Lower lobe of right lung (tissue), 2 donors: ENCODE data around the gene RACK1. TPM values are rescaled to one million over a fixed set of nuclear protein-coding genes. Genes with fewer than 3 reads are reported as not detected.
"Not testable (repeated sequence)": the region's sequence is repeated elsewhere in the genome, so short reads cannot be mapped to it uniquely, and the experiment has no call there.

Experiments used
- ATAC-seq, 2 donors: fragments of 200-7000 bp; cut with Tn5 transposase; one replicate each; pipeline ENCODE4 v1.9.1; 2020 to 2022; ENCODE audit warnings: mild to moderate bottlenecking in 2 of 2, moderate library complexity in 2 of 2
- DNase-seq: peaks from one replicate; pipeline ENCODE4 v3.0.0-alpha.2; 2020
- H3K27ac ChIP-seq: fragments of 200-600 bp; one replicate; pipeline ENCODE4 v1.8.0; 2022
- H3K27me3 ChIP-seq: fragments of 200-600 bp; one replicate; pipeline ENCODE4 v1.8.0; 2022; ENCODE audit warnings: low read depth
- H3K36me3 ChIP-seq: fragments of 200-600 bp; one replicate; pipeline ENCODE4 v1.8.0; 2022; ENCODE audit warnings: mild to moderate bottlenecking
- H3K4me1 ChIP-seq: fragments of 200-600 bp; one replicate; pipeline ENCODE4 v1.8.0; 2022
- H3K4me3 ChIP-seq: fragments of 200-600 bp; one replicate; pipeline ENCODE4 v1.8.0; 2022; ENCODE audit warnings: mild to moderate bottlenecking
- H3K9me3 ChIP-seq: fragments of 200-600 bp; one replicate; pipeline ENCODE4 v1.8.0; 2022
- CTCF ChIP-seq: fragments of 200-600 bp; IDR thresholded peaks from one replicate; pipeline ENCODE4 v1.8.0; 2022; ENCODE audit warnings: antibody characterized with exemption, mild to moderate bottlenecking
- intact Hi-C: fragments of 100-400 bp; cut with DNase I; formaldehyde crosslinking; loops from one replicate; pipeline ENCODE4 v1.11.0; 2022
- total RNA-seq: library from RNA; stranded (reverse); fragmentation: NEBNext Ultra II Directional; extraction: Animal tissue kit (Norgen Biotek cat#: 25700); gene quantifications from one replicate; pipeline ENCODE4 v1.2.1, GENCODE V29; 2021
- donor health status: DM: no; HTN: yes; CAD: no; lungs with severe emphysema.

Gene RACK1
- total RNA-seq, 1 donor from 2014 or later: 1,202 TPM

- DNase-seq (no peak), ATAC-seq (no peak)
- TF ChIP-seq CTCF: no peak
- Histone ChIP-seq H3K4me1 (no peaks in the 10 kb centered on the region), H3K36me3 (no peaks in the 10 kb centered on the region), H3K27ac (no peak overlapping the region), H3K9me3 (no peaks in the 10 kb centered on the region), H3K27me3 (no peaks in the 10 kb centered on the region), H3K4me3 (no peak overlapping the region)
- intact Hi-C loops: no loop called here
These were observed 38.2 kb upstream of the RACK1 start for GRCh38 chr5:181281984-181282316.

- no peak for TF ChIP-seq CTCF
- H3K4me3 ChIP-seq: no peak overlapping the region
- H3K27ac ChIP-seq: no peak overlapping the region
- intact Hi-C loops: no loop called here
- no peaks in the 10 kb centered on the region for H3K9me3 ChIP-seq
- ATAC-seq (no peak), DNase-seq (no peak)
- H3K4me1 ChIP-seq: no peaks in the 10 kb centered on the region
- no peaks in the 10 kb centered on the region for H3K27me3 ChIP-seq
- H3K36me3 ChIP-seq: no peaks in the 10 kb centered on the region
These were observed 37.6 kb upstream of the RACK1 start for GRCh38 chr5:181281077-181281983.

GRCh38 chr5:181280251-181280762 is 36.6 kb upstream of the RACK1 start:
- Histone ChIP-seq H3K9me3 (no peaks in the 10 kb centered on the region), H3K4me3 (no peak overlapping the region), H3K27ac (no peak overlapping the region), H3K27me3 (no peaks in the 10 kb centered on the region), H3K36me3 (no peaks in the 10 kb centered on the region), H3K4me1 (no peaks in the 10 kb centered on the region)
- ATAC-seq (no peak), DNase-seq (no peak)
- no peak for TF ChIP-seq CTCF
- intact Hi-C loops: no loop called here

GRCh38 chr5:181273433-181273744 is 29.7 kb upstream of the RACK1 start:
- H3K4me3 ChIP-seq, H3K27ac ChIP-seq, H3K36me3 ChIP-seq, intact Hi-C loops, H3K9me3 ChIP-seq, H3K4me1 ChIP-seq, H3K27me3 ChIP-seq: not testable (repeated sequence)
- peak; percentile 19 for TF ChIP-seq CTCF
- peak; percentile 52 for DNase-seq
- ATAC-seq: peak in 1 of 2 donors; percentile 41

- Histone ChIP-seq H3K9me3 (no peaks in the 10 kb centered on the region), H3K27ac (no peak overlapping the region), H3K36me3 (no peaks in the 10 kb centered on the region), H3K4me3 (no peak overlapping the region), H3K27me3 (no peaks in the 10 kb centered on the region), H3K4me1 (no peaks in the 10 kb centered on the region)
- TF ChIP-seq CTCF: no peak
- no peak for ATAC-seq
- intact Hi-C loops: no loop called here
- DNase-seq: no peak
These were observed 27.4 kb upstream of the RACK1 start for GRCh38 chr5:181271081-181271480.

- ATAC-seq, intact Hi-C loops, H3K27me3 ChIP-seq, H3K27ac ChIP-seq, H3K9me3 ChIP-seq, H3K4me1 ChIP-seq, DNase-seq, H3K4me3 ChIP-seq: not testable (repeated sequence)
- peaks cover 13% of the 10 kb centered on the region for H3K36me3 ChIP-seq
These were observed 24.2 kb upstream of the RACK1 start for GRCh38 chr5:181267907-181268306.
